Epithelial cell of esophagus (primary cell): ENCODE data around the gene NEK10.

Experiments used
- DNase-seq: peaks from one replicate; pipeline ENCODE4 v3.0.0; 2010; ENCODE audit warnings: low read depth
- H3K4me3 ChIP-seq: 2 replicates; pipeline ENCODE4 v1.5.1; 2011; ENCODE audit warnings: mild to moderate bottlenecking, low read length, control low read depth
- TF ChIP-seq, protein P1 (sequence below): IDR thresholded peaks from 2 replicates; pipeline ENCODE4 v1.5.1; 2011; ENCODE audit warnings: low read depth, mild to moderate bottlenecking, low read length, control low read depth, inconsistent platforms; ENCODE audit not compliant: insufficient read depth; ENCODE audit errors: missing control alignments

NEK10 gene

DNA sequence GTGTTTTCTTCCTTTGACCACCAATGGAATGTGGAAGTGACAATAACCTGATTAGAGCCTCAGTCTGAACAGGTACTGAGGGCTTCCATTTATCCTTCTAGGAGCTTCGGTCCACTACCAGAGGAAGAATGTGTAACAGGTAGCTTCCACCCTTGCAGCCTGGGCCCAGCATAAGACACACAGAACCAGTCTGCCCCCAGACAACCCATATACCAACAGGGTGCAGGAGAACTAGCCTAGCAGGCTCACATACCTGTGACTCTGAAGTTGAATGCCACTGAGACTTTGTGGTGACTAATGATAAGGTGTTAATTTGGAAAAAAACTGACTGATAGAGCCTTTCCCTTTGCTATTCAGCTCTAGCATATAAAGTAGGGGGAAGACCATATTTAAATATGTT, 166.2 kb downstream of the NEK10 start:
- TF ChIP-seq, protein P1, sequence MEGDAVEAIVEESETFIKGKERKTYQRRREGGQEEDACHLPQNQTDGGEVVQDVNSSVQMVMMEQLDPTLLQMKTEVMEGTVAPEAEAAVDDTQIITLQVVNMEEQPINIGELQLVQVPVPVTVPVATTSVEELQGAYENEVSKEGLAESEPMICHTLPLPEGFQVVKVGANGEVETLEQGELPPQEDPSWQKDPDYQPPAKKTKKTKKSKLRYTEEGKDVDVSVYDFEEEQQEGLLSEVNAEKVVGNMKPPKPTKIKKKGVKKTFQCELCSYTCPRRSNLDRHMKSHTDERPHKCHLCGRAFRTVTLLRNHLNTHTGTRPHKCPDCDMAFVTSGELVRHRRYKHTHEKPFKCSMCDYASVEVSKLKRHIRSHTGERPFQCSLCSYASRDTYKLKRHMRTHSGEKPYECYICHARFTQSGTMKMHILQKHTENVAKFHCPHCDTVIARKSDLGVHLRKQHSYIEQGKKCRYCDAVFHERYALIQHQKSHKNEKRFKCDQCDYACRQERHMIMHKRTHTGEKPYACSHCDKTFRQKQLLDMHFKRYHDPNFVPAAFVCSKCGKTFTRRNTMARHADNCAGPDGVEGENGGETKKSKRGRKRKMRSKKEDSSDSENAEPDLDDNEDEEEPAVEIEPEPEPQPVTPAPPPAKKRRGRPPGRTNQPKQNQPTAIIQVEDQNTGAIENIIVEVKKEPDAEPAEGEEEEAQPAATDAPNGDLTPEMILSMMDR, result no peak
- H3K4me3 ChIP-seq, result no peak overlapping the region
- peak; percentile 22 for DNase-seq

DNA sequence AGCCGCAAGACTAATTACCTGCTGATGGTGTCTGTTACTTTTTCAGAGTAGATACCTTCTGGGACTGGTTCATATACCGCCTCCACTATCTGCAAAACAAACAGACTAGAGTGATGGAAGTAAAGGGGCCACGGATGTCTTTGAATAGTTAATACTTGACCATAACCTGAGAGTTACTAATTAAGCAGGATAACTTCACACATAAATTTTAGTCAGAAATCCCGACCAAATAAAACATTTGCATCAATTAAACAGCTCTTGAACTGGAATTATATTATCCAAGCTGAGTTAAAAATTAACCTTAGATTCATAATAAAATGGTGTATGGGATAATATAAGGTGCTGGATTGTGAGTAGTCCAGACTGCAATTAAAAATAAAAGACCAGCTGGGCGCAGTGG, 167.7 kb downstream of the NEK10 start:
- TF ChIP-seq, protein P1, result no peak
- DNase-seq, result no peak
- H3K4me3 ChIP-seq, result no peak overlapping the region

DNA sequence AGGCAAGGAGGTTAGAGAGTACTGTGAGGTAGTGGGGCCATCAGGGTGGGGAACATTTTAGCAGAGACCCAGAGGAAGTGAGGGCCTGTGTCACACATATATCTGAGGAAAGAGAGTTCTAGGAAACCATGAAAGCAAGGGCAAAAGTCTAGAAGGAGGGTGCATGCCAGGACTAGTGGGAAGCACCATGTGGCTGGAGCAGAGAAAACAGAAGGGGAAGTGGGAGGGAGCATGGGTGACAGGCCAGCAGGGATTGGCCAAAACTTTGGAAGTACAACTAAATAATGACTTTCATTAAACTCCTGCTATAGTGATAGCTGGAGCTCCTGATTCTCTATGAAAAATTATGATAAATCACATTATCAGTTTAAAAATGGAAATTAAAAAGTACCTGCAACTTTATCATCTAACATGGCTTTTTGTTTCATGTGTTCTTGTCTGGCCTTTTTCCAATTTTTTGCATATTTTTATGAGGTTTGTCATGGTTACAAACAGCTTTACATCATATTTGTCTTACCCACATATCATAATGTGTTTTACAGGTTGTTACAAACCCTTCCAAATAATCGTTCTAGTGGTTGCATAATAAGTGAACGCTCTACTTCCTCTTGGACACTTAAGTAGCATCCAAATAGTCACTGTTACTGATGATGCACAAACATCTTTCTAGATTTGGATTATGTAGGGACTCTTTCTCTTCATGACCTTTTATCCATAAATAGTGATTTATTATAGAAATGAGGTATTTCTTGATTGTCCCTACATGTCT, 168.3 kb downstream of the NEK10 start:
- no peak for DNase-seq
- no peak overlapping the region for H3K4me3 ChIP-seq
- TF ChIP-seq, protein P1, result no peak

DNA sequence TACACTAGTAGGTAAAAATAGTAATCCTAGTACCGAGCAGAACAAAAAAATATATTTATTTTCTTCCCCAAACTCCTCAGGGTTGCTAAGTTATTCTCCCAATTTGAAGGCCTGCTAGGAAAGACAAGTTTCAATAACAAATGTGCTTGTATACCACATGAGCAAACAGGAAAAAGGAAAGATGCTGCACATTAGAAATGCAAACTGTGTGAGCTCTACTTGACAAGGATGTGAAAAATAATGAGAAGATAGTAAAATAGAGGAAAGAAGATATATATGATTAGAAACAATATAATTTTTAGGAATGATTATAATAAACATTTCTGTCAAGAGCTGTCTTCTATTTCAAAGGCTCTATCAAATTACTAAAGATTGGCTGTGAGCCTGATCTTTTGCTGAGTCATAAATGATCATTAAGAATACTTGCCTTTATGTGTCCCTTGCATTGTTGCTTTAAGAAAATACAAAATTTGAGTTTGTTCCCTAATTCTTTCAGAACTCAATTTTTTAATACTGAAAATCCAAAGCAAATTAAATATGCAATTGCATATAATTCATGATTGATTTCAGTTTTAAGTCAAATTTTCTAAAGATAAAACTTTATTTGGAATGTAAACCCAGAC, 174.2 kb downstream of the NEK10 start:
- TF ChIP-seq, protein P1, result no peak
- H3K4me3 ChIP-seq, result no peak overlapping the region
- no peak for DNase-seq

DNA sequence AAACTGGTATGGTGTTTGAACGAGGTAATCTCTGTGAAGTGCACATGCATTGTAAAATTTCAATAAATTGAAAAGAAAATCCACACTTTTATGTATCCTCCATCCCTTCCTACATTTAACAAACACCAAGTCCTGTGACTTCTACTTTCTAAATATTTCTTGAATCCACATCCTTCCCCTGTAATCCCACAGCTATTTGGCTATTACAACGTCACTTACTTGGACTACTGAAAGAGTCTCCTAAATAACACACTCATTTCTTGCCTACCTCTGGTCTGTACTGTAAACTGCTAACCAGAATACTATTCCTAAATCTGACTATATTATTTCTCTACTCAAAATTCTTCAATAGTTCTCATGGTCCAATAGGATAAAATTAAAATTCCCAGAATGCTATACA, 176.1 kb downstream of the NEK10 start:
- no peak overlapping the region for H3K4me3 ChIP-seq
- TF ChIP-seq, protein P1, result no peak
- no peak for DNase-seq

DNA sequence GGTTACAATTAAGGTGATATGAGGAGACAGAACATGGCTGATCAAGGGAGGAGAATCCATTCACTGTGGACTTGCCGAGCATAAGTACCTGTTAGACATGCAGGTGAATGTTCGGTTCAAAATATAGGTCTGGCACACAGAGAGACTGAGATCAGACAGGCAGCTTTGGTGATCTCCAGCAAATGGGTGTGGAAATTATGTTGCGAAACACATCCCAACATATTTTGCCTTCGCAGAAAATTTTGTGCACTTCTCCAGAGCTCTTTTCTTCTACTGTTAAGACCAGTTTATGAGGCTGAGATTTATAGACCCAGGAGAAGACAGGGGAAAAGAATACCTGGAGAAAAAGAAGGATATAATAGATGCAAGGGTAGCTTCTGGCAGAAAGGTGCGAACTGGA, 183.2 kb downstream of the NEK10 start:
- TF ChIP-seq, protein P1, result no peak
- no peak overlapping the region for H3K4me3 ChIP-seq
- DNase-seq, result no peak
